ENCODE results near the gene CD164.

CD164 gene

GRCh38 chr6:109318328-109318876 is 63.9 kb downstream of the CD164 start:
- FAIRE-seq (no peak), DNase-seq (ENCODE audit: extremely low spot score, insufficient read length, low read depth) (no peak)

- DNase-seq (ENCODE audit: extremely low spot score, insufficient read length, low read depth) (no peak), FAIRE-seq (no peak)
Measured at GRCh38 chr6:109316909-109317308, 65.4 kb downstream of the CD164 start.

Measured in GM18507 (cell line).